Astrocyte of the spinal cord (primary cell): Measurements from ENCODE around the gene WNT5A.
"Not testable (repeated sequence)": the region's sequence is repeated elsewhere in the genome, so short reads cannot be mapped to it uniquely, and the experiment has no call there.

ENCODE experiments used
- DNase-seq: peaks from one replicate; pipeline ENCODE4 v3.0.0; 2011; ENCODE audit warnings: low read depth, low spot score
- H3K4me3 ChIP-seq: 2 replicates; pipeline ENCODE4 v1.5.1; 2011; ENCODE audit warnings: low read depth, mild to moderate bottlenecking, low read length, moderate library complexity
- CTCF ChIP-seq: IDR thresholded peaks from 2 replicates; pipeline ENCODE4 v1.5.1; 2012; ENCODE audit warnings: low read depth, mild to moderate bottlenecking, low read length, inconsistent platforms
- in situ Hi-C: cut with HindIII; loops from 2 replicates; pipeline ENCODE4 v1.10.0; 2017; ENCODE audit warnings: low sequenced_read_pairs

WNT5A gene

GRCh38 chr3:55508335-55508734 is 21.2 kb upstream of the WNT5A start:
- no peak overlapping the region for H3K4me3 ChIP-seq
- in situ Hi-C loops = no loop called here
- DNase-seq = no peak
- no peak for TF ChIP-seq CTCF

DNA sequence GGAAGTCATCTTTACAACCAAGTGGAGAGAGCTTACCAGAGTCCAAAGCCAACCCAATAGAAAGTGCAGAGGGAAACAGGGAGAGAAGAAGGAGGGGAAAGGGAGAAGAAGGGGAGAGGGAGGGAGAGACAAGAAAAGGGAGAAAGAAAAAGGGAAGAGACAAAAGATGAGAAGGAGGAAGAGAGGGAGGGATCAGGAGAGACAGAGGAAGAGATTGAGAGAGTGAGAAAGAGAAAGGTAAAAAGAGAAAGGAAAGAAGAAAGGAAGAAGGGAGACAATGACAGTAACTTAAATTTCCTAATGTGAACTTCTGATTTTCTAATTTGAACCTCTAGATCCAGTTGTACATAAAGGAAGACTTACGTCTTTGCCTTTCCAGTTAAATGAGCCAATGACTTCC is 20.7 kb upstream of the WNT5A start:
- in situ Hi-C loops = no loop called here
- TF ChIP-seq CTCF = no peak
- DNase-seq = no peak
- no peak overlapping the region for H3K4me3 ChIP-seq

DNA sequence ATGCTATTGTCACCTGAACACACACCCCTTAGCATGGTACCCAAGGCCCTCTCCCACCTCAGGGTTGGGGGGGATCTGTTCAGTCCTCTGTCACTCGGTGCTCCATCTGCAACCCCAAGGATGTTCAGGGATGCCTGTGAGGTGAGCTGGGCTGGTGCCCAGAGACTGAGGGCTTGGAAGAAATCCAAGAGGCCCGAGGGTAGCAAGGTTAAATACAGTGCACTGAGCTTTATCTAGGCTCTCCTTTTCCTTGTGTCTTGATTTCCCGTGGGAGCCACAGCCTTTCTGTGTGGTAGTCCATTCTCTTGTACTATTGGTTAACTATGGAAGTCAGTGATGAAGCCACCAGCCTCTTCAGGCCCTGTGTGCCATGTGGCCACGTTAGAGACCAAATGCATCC is 18.7 kb upstream of the WNT5A start:
- DNase-seq = no peak
- no peak for TF ChIP-seq CTCF
- H3K4me3 ChIP-seq = no peak overlapping the region
- in situ Hi-C loops = no loop called here

DNA sequence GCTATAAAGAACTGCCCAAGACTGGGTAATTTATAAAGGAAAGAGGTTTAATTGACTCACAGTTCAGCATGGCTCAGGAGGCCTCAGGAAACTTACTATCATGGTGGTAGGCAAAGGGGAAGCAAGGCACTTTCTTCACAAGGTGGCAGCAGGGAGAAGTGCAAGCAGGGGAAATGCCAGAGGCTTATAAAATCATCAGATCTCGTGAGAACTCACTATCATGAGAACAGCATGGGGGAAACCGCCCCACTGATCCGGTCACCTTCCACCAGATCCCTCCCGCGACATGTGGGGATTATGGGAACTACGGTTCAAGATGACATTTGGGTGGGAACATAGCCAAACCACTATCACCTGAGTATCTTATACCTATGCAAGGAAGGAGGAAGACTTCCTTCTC is 18.0 kb upstream of the WNT5A start:
- in situ Hi-C loops, H3K4me3 ChIP-seq: not testable (repeated sequence)
- TF ChIP-seq CTCF = peak; percentile 42
- peak; percentile 33 for DNase-seq

DNA sequence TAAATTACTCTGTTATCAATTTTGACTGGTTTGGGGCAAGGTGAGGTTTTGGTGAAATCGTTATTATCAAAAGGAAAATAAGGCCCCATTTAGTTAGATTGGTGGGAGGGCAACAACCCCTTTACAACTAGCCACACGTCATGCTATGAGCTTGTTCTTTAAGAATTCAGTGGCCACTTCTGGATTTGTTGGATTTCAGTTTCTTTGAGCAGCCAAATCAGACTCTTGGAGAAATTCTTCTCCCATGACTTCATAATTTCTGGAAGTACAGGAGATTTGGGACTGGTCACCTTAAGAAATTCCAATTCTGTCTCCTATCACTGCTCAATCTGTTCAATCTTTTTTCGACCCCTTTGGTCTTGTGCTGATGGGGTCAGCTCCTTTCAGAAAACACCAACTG is 14.8 kb upstream of the WNT5A start:
- in situ Hi-C loops = no loop called here
- no peak for TF ChIP-seq CTCF
- H3K4me3 ChIP-seq = no peak overlapping the region
- peak; percentile 56 for DNase-seq

DNA sequence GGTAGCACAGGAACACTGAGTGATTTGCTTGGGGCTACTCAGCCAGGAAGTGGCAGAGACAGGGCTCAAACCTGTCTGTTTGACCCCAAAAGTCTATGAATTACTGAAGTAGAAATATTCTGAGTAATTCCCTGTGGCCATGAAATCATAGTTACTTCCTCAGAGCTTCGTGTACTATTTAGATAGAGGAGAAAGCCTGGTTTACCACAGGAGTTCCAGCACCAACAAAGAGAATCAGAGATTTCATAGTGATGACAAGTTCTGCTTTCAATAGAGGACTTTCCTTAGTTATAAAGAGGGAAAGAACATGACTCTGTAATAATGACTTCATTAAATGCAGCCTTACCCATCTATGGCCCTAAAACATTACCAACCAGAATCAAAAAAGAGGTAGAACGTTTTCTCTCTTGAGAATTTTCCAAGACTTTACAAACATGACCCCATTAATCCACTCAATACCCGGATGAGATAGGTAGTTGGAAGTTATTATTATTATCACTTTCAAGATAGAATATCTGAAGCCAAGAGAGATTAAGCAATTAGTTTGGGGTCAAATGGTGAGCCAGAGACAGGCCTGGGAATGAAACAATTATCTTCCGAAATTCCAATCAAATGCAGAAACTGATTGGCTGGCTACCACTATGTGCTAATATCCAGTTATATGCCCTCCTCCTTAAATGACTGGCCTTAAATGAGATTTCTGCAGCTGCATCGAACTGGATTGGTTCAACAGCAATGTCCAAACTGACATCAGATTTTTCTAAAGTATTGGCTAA is 13.6 kb upstream of the WNT5A start:
- no peak overlapping the region for H3K4me3 ChIP-seq
- TF ChIP-seq CTCF = no peak
- in situ Hi-C loops = no loop called here
- peak; percentile 74 for DNase-seq
